Heart left ventricle (tissue), 13 donors: Measurements from ENCODE around the gene TNPO3.

Experiments
- POLR2A ChIP-seq, 2 donors: fragments of 450-650 bp; IDR thresholded peaks; one replicate each; pipeline ENCODE4 v1.6.1; 2017; ENCODE audit warnings: antibody characterized with exemption in 2 of 2, mild to moderate bottlenecking in 2 of 2, moderate library complexity in 2 of 2
- TF ChIP-seq, protein P1 (sequence below), 12 donors: fragments of 200-600 bp; sonication (generic) in 4 of 12; IDR thresholded peaks; one replicate each; pipeline versions ENCODE4 v1.5.0 to v1.8.0; 2018 to 2022; ENCODE audit warnings: antibody characterized with exemption in 12 of 12, mild to moderate bottlenecking in 5 of 12
- donor health status: ischemic (EF 13 %, LVEDD 7.1; RV severe dilation, severe dysfunction).
- donor health status: DM: no; HTN: yes; CAD: no.
- donor health status: DM: no; HTN: no; CAD: no.
- donor health status: ischemic (EF 25% LVEDD 6.9; RV normal size, moderate dysfunction).
- donor health status: ischemic (EF 25% LVEDD 5.7; RV mildly dilated, moderate dysfunction).
- donor health status: ischemic (EF 35%, LVEDD 5.7; RV mildly dilated, moderate dysfunction).
- donor health status: nonischemic (EF 11% LVEDD 7.7; RV severe dilation, severe dysfunction).
- donor health status: DM: yes; HTN: yes; CAD: no.
- donor health status: PGD.
- donor health status: ischemic (EF 29% LVEDD 5.4; RV normal size, mild dysfunction).
- donor health status: nonischemic (EF 23%, LVEDD 6.1; RV moderate dilation, normal function).

DNA sequence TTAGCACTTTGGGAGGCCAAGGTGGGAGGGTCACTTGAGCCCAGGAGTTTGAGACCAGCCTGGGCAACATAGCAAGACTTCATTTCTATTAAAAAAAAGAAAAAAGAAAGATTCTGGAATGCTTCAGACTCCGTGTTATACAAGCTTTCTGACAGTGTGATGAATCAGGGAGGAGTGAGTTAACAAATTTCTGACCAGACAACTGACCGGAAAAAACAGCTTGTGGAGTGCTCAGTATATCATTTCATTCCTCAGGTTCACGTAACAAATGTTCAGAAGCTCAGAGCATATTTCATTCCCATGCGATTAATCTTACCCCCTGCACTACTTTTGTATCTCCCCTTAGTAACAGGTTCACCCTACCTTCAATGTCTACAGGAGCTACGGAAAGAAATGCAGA, 28.6 kb upstream of the TNPO3 start:
- TF ChIP-seq, protein P1, sequence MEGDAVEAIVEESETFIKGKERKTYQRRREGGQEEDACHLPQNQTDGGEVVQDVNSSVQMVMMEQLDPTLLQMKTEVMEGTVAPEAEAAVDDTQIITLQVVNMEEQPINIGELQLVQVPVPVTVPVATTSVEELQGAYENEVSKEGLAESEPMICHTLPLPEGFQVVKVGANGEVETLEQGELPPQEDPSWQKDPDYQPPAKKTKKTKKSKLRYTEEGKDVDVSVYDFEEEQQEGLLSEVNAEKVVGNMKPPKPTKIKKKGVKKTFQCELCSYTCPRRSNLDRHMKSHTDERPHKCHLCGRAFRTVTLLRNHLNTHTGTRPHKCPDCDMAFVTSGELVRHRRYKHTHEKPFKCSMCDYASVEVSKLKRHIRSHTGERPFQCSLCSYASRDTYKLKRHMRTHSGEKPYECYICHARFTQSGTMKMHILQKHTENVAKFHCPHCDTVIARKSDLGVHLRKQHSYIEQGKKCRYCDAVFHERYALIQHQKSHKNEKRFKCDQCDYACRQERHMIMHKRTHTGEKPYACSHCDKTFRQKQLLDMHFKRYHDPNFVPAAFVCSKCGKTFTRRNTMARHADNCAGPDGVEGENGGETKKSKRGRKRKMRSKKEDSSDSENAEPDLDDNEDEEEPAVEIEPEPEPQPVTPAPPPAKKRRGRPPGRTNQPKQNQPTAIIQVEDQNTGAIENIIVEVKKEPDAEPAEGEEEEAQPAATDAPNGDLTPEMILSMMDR (IDR thresholded peaks at IDR 0.05): no peak
- no peak for TF ChIP-seq POLR2A (IDR thresholded peaks at IDR 0.05)
